Measurements from ENCODE around the gene LRCH4.

DNA sequence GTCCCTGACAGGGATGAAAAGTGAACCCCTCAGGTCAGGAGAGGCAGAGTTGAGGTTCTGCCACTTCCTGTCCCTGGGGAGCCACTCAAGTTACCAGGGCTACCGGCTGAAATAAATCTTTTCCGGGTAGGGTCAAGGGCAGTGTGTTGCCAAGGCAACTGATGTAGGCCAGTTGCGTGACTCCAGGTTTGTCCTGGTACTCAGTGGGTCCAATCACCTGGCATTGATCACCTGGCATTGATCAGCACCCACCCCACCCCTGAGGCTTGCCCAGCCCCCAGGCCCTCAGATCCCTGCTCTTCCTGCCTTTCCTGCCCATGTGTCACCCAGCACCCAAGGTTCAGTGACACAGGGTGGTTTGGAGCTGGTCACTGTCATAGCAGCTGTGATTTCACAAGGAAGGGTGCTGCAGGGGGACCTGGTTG lies 18.2 kb downstream of the LRCH4 start:
- TF ChIP-seq POLR2AphosphoS5 (IDR thresholded peaks at IDR 0.05): no peak
- TF ChIP-seq, protein P1, sequence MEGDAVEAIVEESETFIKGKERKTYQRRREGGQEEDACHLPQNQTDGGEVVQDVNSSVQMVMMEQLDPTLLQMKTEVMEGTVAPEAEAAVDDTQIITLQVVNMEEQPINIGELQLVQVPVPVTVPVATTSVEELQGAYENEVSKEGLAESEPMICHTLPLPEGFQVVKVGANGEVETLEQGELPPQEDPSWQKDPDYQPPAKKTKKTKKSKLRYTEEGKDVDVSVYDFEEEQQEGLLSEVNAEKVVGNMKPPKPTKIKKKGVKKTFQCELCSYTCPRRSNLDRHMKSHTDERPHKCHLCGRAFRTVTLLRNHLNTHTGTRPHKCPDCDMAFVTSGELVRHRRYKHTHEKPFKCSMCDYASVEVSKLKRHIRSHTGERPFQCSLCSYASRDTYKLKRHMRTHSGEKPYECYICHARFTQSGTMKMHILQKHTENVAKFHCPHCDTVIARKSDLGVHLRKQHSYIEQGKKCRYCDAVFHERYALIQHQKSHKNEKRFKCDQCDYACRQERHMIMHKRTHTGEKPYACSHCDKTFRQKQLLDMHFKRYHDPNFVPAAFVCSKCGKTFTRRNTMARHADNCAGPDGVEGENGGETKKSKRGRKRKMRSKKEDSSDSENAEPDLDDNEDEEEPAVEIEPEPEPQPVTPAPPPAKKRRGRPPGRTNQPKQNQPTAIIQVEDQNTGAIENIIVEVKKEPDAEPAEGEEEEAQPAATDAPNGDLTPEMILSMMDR (IDR thresholded peaks at IDR 0.05): no peak
- TF ChIP-seq POLR2A (IDR thresholded peaks at IDR 0.05): no peak
